Skin epidermis (tissue), 12 donors: ENCODE data around the gene LRRC71.

ENCODE experiments used
- H3K27ac ChIP-seq, 21 experiments: fragments of 200-600 bp; sonication (generic) in 11 of 21; one replicate each; pipeline ENCODE4 v1.5.0; 2020; ENCODE audit warnings: mild to moderate bottlenecking in 3 of 21, inconsistent platforms in 2 of 21, moderate library complexity in 2 of 21
- H3K4me3 ChIP-seq, 7 experiments: fragments of 200-600 bp; sonication (generic) in 2 of 7; one replicate each; pipeline ENCODE4 v1.5.0; 2020; ENCODE audit warnings: inconsistent platforms in 2 of 7, mild to moderate bottlenecking in 2 of 7, moderate library complexity in 1 of 7

The LRRC71 gene

DNA sequence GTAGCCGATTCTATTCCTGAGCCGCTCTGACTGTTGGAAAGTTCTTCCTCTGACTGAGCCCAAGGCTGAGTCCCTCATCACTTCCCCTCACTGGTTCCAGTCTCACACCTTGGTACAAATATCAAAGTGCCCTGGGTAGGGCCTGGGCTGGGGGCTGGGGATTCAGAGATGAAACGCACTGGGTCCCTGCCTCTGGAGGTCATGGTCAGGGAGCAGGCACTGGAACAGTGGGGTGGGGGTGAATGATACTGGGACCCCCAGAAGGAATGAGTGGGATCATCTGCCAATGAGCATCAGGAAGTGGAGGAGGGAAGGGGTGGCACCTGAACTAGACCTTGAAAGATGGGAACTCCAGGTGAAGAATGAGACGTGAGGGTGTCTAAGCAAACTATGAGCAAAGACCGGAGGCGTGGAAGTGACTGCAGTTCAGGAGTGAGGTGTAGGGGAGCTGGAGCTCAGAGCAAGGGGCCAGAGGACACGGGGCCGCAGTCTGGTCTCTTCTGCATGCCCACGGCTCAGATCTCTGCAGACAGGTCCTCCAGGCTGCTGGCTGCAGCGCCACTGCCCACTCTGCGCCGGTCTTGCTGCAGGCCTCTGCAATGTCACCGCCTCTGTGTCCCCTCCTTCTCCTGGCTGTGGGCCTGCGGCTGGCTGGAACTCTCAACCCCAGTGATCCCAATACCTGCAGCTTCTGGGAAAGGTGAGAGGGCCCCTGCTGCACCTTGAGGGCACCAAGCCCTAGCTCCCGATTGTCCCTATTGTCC, 16.9 kb upstream of the LRRC71 start:
- no peak overlapping the region for H3K4me3 ChIP-seq
- H3K27ac ChIP-seq, result no peak overlapping the region

DNA sequence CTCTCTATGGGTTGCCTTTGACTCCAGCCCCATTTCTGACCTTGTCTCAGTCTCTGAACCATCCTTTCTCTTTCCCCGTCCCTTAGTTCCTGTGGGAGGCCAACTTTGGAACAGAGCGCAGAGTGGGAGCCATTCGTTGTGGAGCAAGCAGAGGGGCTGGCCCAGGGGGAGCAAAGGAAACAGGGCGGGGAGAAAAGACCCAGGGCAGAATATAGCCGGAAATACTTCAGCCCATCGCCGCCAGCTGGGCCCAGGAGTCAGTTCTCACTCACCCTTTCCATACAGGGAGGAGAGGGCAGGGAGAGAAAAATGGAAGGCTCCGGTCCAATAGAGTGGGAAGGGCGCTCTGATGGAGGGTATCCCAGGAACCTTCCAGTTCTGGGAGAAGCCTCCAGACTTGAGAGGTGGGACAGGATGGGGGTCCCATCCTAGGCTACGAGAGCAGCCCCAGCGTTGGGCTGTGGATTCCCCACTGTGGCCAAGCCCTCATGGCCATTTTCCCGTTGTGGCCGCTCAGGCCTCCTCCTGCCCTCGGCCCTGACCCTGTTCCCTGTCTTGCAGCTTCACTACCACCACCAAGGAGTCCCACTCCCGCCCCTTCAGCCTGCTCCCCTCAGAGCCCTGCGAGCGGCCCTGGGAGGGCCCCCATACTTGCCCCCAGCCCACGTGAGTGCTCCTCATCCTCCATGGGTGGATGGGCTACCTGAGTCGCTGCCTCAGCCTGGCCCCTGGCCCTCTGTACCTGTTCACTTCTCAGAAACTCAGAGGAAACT, 16.1 kb upstream of the LRRC71 start:
- Histone ChIP-seq H3K27ac (no peak overlapping the region), H3K4me3 (no peak overlapping the region)

DNA sequence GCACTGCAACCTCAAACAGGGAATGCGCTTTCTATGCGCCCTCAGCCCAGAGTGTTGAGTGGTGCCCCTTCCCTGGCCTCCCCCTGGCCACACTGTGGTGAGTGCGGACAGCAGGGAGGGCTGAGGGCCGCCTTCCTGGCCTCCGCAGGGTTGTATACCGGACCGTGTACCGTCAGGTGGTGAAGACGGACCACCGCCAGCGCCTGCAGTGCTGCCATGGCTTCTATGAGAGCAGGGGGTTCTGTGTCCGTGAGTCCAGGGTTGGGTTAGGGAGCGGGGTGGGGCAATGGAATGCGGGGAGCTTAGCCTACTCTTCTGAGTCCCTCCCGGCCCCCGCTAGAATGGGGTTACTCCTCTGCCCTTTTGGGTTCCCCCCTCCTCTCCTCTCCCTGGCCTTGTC, 15.3 kb upstream of the LRRC71 start:
- H3K27ac ChIP-seq, result no peak overlapping the region
- no peak overlapping the region for H3K4me3 ChIP-seq

DNA sequence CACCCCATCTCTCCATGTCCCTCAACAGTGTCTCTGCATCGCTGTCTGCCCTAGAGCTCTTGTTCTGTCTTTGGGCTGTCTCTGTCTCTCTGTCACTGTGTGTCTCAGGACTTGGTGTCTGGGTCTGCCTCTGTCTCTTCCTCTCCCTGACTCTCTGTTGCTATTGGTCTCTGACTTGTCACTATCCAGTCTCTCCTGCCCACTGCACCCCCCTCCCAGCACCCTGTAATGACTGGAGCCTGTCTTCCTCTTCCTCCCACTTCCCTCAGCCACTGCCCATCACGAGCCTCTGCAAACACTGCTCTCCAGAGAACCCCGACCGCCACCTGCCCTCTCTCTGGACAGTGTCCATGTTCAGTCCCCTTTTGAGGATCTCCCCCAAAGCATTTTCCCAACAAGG, 14.8 kb upstream of the LRRC71 start:
- Histone ChIP-seq H3K27ac (no peak overlapping the region), H3K4me3 (no peak overlapping the region)

DNA sequence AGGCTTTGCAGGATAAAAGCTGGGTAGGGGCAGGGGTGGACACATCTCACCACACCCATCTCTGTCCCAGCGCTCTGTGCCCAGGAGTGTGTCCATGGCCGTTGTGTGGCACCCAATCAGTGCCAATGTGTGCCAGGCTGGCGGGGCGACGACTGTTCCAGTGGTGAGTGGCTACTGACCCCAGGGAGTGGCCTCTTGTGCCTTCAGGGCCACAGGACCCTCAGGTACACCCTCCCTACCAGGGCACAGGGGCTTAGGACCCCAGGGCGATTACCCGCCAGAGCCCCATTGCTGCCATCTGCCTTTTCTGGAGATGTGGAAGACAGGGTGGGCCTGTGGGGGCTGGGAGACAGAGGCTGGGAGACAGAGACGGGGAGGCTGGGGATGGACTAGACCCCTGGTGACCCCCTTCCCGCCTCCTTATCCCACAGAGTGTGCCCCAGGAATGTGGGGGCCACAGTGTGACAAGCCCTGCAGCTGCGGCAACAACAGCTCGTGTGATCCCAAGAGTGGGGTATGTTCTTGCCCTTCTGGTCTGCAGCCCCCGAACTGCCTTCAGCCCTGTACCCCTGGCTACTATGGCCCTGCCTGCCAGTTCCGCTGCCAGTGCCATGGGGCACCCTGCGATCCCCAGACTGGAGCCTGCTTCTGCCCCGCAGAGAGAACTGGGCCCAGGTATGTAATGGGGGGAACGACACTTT, 14.1 kb upstream of the LRRC71 start:
- H3K4me3 ChIP-seq, result no peak overlapping the region
- H3K27ac ChIP-seq, result no peak overlapping the region

DNA sequence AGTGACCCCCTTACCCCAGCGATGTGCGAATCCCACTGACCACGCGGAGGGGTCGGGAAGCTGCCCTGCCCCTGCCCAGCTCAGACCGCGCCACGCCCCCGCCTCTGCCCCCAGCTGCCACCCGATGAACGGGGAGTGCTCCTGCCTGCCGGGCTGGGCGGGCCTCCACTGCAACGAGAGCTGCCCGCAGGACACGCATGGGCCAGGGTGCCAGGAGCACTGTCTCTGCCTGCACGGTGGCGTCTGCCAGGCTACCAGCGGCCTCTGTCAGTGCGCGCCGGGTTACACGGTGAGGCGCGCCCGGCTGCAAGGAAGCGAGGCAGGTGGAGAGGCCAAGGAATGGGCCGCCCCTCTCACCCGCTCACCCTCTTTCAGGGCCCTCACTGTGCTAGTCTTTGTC, 11.9 kb upstream of the LRRC71 start:
- H3K27ac ChIP-seq, result no peak overlapping the region
- H3K4me3 ChIP-seq, result no peak overlapping the region

DNA sequence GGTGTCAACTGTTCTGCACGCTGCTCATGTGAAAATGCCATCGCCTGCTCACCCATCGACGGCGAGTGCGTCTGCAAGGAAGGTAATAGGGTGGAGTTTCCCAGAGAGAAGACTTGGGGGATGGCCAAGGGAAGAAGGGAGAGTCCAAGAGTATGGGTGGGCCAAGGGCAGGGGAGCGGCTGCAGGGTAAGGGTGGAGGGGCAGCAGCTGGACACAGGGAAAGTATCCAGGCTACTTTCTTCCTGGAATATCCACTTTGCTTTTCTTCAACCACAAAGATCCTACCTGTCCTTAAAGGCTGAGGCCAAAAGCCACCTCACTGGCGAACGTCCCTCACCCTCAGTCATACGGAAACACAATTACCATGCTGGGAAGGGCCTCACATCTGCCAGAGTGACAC, 11.5 kb upstream of the LRRC71 start:
- Histone ChIP-seq H3K4me3 (no peak overlapping the region), H3K27ac (no peak overlapping the region)

DNA sequence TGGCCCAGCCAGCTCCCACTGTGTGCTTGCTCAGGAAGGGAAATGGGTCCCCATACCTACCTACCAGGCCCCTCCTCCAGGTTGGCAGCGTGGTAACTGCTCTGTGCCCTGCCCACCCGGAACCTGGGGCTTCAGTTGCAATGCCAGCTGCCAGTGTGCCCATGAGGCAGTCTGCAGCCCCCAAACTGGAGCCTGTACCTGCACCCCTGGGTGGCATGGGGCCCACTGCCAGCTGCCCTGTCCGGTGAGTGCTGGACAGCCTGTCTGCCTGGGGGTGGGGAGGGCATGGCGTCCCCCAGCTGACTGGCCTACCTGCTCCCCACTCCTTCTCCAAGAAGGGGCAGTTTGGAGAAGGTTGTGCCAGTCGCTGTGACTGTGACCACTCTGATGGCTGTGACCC, 10.8 kb upstream of the LRRC71 start:
- no peak overlapping the region for H3K27ac ChIP-seq
- no peak overlapping the region for H3K4me3 ChIP-seq

DNA sequence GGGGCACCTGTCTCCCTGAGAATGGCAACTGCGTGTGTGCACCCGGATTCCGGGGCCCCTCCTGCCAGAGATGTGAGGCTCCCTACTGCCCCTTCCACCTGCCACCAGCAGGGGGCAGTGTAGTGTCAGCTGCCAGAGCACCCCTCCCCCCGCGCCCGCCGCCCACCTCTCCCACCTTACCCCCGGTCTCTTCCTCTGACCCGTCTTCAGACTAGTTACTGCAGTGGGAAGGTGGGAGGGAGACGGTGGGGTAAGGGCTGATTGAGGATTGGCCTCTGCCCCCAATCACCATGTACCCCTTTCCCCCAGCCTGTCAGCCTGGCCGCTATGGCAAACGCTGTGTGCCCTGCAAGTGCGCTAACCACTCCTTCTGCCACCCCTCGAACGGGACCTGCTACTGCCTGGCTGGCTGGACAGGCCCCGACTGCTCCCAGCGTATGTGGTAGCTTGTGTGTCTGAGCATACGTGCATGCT, 10.1 kb upstream of the LRRC71 start:
- H3K4me3 ChIP-seq, result no peak overlapping the region
- no peak overlapping the region for H3K27ac ChIP-seq

DNA sequence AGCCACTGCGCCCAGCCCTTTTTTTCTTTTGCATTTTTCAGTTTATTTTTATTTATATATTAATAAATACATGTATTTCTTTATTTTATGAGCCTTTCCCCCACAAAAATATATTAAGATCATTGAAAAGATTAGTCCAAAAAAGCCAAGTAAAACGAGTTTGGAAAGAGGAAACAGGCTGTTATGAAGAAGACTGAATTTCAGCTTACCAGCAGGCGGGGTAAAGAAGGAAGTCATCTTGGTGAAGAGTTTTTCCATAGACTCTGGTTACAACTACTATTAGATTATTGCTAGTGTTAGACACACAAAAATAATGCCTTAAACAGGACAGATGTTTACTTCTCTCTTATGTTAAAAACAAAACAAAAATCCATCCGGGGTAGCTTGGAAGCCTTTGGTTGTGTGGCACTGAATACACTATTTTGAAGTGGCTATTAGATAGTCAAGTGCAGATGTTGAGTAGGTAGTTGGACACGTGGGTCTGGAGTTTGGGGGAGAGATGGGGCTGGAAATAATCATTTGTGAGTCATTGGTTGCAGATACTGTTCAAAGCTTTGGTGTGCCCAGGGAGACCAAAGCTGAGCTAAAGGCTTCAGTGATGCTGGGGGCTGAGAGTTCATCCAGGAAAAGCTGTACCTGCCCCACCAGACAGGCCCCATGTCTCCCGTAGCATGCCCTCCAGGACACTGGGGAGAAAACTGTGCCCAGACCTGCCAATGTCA, 8.7 kb upstream of the LRRC71 start:
- H3K27ac ChIP-seq, result no peak overlapping the region
- no peak overlapping the region for H3K4me3 ChIP-seq

DNA sequence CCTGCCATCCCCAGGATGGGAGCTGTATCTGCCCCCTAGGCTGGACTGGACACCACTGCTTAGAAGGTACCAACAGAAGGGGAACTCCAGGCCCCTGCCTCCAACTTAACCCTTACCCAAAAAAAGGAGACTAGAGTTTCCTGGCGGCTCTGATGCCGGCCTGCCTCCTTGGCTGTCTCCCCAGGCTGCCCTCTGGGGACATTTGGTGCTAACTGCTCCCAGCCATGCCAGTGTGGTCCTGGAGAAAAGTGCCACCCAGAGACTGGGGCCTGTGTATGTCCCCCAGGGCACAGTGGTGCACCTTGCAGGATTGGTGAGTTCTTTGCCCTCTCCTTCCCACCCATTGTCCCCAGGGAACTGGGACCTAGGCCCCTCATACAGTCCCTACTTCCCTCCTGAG, 8.1 kb upstream of the LRRC71 start:
- Histone ChIP-seq H3K27ac (no peak overlapping the region), H3K4me3 (no peak overlapping the region)

DNA sequence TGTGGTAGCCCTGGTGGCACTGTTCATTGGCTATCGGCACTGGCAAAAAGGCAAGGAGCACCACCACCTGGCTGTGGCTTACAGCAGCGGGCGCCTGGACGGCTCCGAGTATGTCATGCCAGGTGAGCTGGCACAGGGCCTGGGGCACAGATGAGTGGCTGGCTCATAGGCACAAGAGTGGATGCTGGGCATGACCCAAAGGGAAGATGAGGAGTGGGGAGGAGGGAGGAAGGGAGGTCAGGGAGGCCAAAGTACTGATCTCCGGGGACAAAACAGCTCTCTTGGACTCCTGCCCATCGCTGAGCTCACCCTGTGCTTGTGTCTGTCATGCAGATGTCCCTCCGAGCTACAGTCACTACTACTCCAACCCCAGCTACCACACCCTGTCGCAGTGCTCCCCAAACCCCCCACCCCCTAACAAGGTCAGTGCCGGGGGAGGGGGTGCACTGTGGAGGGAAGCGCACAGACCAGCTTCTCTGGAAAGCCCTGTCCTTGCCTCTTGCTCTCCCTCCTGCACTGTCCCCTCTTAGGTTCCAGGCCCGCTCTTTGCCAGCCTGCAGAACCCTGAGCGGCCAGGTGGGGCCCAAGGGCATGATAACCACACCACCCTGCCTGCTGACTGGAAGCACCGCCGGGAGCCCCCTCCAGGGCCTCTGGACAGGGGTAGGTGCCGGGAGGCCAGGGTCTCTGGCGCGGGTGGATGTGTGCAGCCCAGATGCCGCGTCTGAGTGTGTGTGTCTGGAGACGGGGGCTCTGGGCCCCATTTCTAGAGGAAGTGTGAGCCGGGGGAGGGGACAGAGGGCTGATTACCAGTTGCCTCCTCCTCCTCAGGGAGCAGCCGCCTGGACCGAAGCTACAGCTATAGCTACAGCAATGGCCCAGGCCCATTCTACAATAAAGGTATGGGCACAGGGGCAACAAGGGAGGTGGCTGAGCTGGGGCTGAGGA, 7.3 kb upstream of the LRRC71 start:
- no peak overlapping the region for H3K27ac ChIP-seq
- H3K4me3 ChIP-seq, result no peak overlapping the region

DNA sequence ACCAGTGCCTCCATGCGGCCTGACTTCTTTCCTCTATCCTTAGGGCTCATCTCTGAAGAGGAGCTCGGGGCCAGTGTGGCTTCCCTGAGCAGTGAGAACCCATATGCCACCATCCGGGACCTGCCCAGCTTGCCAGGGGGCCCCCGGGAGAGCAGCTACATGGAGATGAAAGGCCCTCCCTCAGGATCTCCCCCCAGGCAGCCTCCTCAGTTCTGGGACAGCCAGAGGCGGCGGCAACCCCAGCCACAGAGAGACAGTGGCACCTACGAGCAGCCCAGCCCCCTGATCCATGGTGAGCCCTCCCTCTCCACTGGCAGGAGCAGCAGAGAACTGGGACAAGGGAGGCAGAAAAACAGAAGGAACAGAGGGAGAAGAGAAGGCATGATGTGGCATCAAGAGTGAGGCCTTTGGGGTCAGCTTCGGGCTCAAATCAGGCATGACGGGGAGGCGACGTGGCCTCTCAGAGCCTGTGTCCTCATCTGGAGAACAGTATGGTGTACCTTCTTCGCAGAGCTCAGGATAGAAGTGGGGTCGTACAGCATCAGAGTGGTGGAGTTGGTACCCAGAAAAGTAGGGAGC, 6.5 kb upstream of the LRRC71 start:
- H3K27ac ChIP-seq, result no peak overlapping the region
- no peak overlapping the region for H3K4me3 ChIP-seq

DNA sequence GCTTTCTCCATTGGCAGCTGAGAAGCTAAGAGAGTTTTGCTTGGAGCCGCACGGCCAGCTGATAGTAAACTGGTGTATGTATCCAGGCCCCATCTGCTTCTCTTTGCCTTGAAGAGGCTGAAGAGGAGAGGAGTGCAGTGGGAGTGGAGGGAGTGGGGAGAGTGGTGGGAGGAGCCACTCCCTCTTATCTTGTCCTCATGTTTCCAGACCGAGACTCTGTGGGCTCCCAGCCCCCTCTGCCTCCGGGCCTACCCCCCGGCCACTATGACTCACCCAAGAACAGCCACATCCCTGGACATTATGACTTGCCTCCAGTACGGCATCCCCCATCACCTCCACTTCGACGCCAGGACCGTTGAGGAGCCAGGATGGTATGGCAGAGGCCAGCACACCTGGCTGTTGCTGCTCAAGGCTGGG, 6.0 kb upstream of the LRRC71 start:
- H3K4me3 ChIP-seq, result no peak overlapping the region
- H3K27ac ChIP-seq, result no peak overlapping the region

DNA sequence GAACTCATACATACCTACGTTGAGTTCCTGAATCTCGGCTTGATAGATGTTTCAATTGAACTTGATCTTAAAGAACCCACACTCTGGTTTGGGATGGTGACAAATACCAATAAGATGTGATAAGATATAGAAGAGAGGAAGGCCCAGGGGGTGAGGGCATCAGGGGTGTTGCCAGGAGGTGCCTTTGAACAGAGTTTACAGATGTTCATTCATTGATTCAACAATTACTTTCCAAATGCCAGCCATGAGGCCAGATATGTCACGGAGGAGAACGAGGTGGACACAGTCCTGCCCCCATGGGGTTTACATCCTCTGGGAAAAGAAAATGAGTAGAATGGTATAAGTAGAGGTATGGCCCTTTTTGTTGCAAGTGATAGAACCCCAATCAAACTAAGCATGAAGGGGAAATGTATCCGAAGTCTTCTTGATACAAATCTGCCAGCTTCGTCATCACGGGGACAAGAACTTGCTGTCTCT, 659 bp downstream of the LRRC71 start:
- no peak overlapping the region for H3K27ac ChIP-seq
- no peak overlapping the region for H3K4me3 ChIP-seq

DNA sequence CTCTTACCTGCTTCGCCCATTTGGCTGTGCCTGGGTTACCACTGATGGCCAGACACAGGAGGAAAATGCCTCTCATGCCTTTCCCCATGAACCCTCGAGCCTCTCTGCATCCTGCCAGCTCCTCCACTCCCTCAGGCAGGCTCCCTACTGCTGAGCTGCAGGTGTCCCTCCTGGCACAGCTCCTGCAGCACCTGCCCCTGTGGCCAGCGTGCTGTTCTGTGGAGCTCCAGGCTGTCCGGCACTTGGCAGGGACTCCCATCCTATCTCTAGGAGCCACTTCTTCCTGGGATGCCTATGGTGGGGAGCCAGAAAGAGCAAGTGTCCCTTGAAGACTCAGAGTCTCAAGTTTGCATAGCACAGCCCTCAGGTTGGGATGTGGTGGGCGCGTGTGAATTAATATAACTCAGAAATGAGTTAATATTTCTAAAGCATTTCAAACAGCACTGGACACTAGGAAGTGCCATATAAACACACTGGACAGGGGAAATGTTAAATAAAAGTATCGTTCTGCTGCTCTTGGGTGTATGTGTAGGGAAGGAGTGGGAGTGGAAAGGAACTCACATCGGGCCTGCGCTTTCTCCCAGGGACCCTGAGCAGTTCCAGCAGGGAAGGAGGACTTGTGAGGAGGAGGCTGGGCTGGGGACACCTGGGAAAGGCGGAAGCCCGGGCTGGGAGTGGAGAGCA, 2.7 kb downstream of the LRRC71 start:
- Histone ChIP-seq H3K27ac (no peak overlapping the region), H3K4me3 (no peak overlapping the region)

DNA sequence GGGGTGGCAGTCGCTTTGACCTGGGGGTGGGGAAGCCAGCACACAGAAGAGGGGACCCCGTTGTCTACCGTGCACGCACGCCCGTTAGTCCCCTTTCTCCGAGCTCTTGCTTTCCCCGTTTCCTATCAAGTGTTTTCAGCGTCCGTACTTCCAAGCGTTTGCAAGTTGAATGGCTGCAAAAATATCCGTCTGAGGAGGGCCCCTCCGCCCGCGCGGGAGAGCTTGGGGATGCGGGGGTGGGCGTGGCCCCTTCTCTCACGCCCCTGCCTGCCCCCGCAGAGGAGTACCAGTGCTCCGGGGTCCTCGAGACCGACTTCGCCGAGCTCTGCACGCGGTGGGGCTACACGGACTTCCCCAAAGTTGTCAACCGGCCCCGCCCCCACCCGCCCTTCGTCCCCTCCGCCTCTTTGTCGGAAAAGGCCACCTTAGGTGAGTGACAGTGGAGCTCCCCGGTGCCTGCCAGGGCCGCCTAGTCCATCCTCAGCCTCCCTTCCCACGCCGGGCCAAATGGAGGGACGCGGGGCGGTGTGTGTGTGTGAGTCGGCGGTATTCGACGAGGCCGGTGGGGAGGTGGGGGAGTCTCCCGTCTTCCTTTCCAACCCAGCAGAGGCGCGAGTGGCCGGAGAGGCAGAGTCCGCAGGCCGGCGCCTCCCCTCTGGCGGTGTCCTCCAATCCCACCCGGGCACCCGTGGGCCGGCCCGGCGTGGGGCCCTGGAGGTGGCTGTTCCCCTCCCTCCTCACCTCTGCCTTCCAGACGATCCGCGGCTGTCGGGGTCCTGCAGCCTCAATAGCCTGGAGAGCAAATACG, 3.4 kb downstream of the LRRC71 start:
- no peak overlapping the region for H3K27ac ChIP-seq
- H3K4me3 ChIP-seq, result no peak overlapping the region
